Keratinocyte (primary cell): ENCODE data around the gene CDH13. TPM values are rescaled to one million over a fixed set of nuclear protein-coding genes. Genes with fewer than 3 reads are reported as not detected.

Experiments
- DNase-seq: peaks from one replicate; pipeline ENCODE4 v3.0.0-alpha.2; 2011; ENCODE audit warnings: low read depth, missing footprints, low spot score
- FAIRE-seq: peaks from 2 replicates; lab custom pipeline; 2011; peaks lifted over from hg19 to GRCh38; lab: Jason Lieb, UNC
- H2AFZ ChIP-seq: 2 replicates; pipeline ENCODE4 v1.6.0; 2012; ENCODE audit warnings: low read length, control low read depth, inconsistent platforms; ENCODE audit not compliant: control insufficient read depth
- H3K27ac ChIP-seq: 2 replicates; pipeline ENCODE4 v1.5.1; 2011; ENCODE audit warnings: low read length; ENCODE audit not compliant: control insufficient read depth, insufficient read depth
- H3K27me3 ChIP-seq: 3 replicates; pipeline ENCODE4 v1.6.0; 2011; ENCODE audit warnings: low read length; ENCODE audit not compliant: control insufficient read depth, insufficient read depth; ENCODE audit errors: extremely low read depth
- H3K36me3 ChIP-seq, 2 experiments: 2 replicates in 1 of 2; 3 replicates in 1 of 2; pipeline ENCODE4 v1.5.1; 2011; ENCODE audit warnings: low read length in 2 of 2, mild to moderate bottlenecking in 1 of 2; ENCODE audit not compliant: control insufficient read depth in 2 of 2, insufficient read depth in 2 of 2; ENCODE audit errors: extremely low read depth in 1 of 2
- H3K4me1 ChIP-seq: 3 replicates; pipeline ENCODE4 v1.5.1; 2011; ENCODE audit warnings: low read length; ENCODE audit not compliant: control insufficient read depth, insufficient read depth; ENCODE audit errors: extremely low read depth
- H3K4me2 ChIP-seq: 3 replicates; pipeline ENCODE4 v1.6.0; 2011; ENCODE audit warnings: low read depth, low read length; ENCODE audit not compliant: control insufficient read depth, insufficient read depth; ENCODE audit errors: extremely low read depth
- H3K4me3 ChIP-seq, 3 experiments: fragments of 200-600 bp in 1 of 3; sonication (generic) in 1 of 3; 2 replicates in 2 of 3; 3 replicates in 1 of 3; pipeline ENCODE4 v1.5.1; 2011 to 2016; ENCODE audit warnings: low read length in 3 of 3, mild to moderate bottlenecking in 3 of 3, control low read depth in 2 of 3, inconsistent platforms in 1 of 3, low read depth in 1 of 3, mixed read lengths in 1 of 3, mixed run types in 1 of 3, moderate library complexity in 1 of 3; ENCODE audit not compliant: control insufficient read depth in 2 of 3, insufficient read depth in 2 of 3; ENCODE audit errors: extremely low read depth in 1 of 3
- H3K79me2 ChIP-seq: 2 replicates; pipeline ENCODE4 v1.6.0; 2012; ENCODE audit warnings: low read length; ENCODE audit not compliant: control insufficient read depth, insufficient read depth
- H3K9ac ChIP-seq: 3 replicates; pipeline ENCODE4 v1.6.0; 2011; ENCODE audit warnings: low read length; ENCODE audit not compliant: control insufficient read depth, insufficient read depth; ENCODE audit errors: extremely low read depth
- H3K9me1 ChIP-seq: 3 replicates; pipeline ENCODE4 v1.6.0; 2011; ENCODE audit warnings: low read length; ENCODE audit not compliant: control insufficient read depth, insufficient read depth; ENCODE audit errors: extremely low read depth
- H3K9me3 ChIP-seq: 2 replicates; pipeline ENCODE4 v1.5.1; 2012; ENCODE audit warnings: low read depth, low read length; ENCODE audit not compliant: control insufficient read depth
- H4K20me1 ChIP-seq: 3 replicates; pipeline ENCODE4 v1.6.0; 2011; ENCODE audit warnings: low read length; ENCODE audit not compliant: control insufficient read depth, insufficient read depth; ENCODE audit errors: extremely low read depth
- CTCF ChIP-seq, 3 experiments: IDR thresholded peaks in 1 of 3; conservative IDR thresholded peaks in 1 of 3; optimal IDR thresholded peaks in 1 of 3; 2 replicates in 2 of 3; 3 replicates in 1 of 3; pipeline versions ENCODE3 to v1.5.1; 2011; ENCODE audit warnings: low read length in 3 of 3, mild to moderate bottlenecking in 3 of 3, moderate library complexity in 2 of 3, control low read depth in 1 of 3, inconsistent platforms in 1 of 3; ENCODE audit not compliant: insufficient read depth in 2 of 3; ENCODE audit errors: extremely low read depth in 1 of 3
- EZH2 ChIP-seq: IDR thresholded peaks from one replicate; pipeline ENCODE4 v1.6.1; 2012; ENCODE audit warnings: inconsistent platforms, mild to moderate bottlenecking, low read length, moderate library complexity
- dilution Hi-C: fragments of 300-500 bp; cut with MboI; formaldehyde crosslinking; loops from one replicate; pipeline ENCODE4 v1.7.0; 2020; ENCODE audit warnings: low sequenced_read_pairs; ENCODE audit not compliant: extremely low pct_ligation_motif_present
- polyA plus RNA-seq, 5 experiments: library from polyadenylated mRNA; depleted of rRNA in 3 of 5; stranded (reverse) in 3 of 5; stranded (forward) in 1 of 5; unstranded in 1 of 5; fragments of >200 nt; gene quantifications; 1 replicate in 1 of 5; 2 replicates in 3 of 5; 3 replicates in 1 of 5; pipeline versions ENCODE4 v1.2.1 to v1.2.3, GENCODE V29; 2011 to 2012; ENCODE audit warnings: missing spikeins in 2 of 5, low read depth in 1 of 5, low replicate concordance in 1 of 5

The CDH13 gene
- polyA plus RNA-seq, 1 donor (not counting 4 experiments of a cell fraction or from before 2014, with no cell fraction given), result 111 TPM

- H3K4me2 ChIP-seq, result no peak overlapping the region
- dilution Hi-C loops, result no loop called here
- peaks cover 3% of the 10 kb centered on the region for H3K9me3 ChIP-seq
- H3K9me1 ChIP-seq, result no peaks in the 10 kb centered on the region
- H3K36me3 ChIP-seq, result no peaks in the 10 kb centered on the region
- no peak overlapping the region for H3K27ac ChIP-seq
- H3K79me2 ChIP-seq, result no peaks in the 10 kb centered on the region
- H2AFZ ChIP-seq, result no peak overlapping the region
- no peak for TF ChIP-seq EZH2
- TF ChIP-seq CTCF (optimal IDR thresholded peaks at IDR 0.05 in 1 of 3, IDR thresholded peaks at IDR 0.05 in 1 of 3, conservative IDR thresholded peaks at IDR 0.05 in 1 of 3; ENCODE audit: extremely low read depth in 1 of 3, insufficient read depth in 2 of 3, low read length in 3 of 3), result no peak
- no peaks in the 10 kb centered on the region for H3K27me3 ChIP-seq
- no peak for DNase-seq
- no peak overlapping the region for H3K4me3 ChIP-seq
- H4K20me1 ChIP-seq, result no peaks in the 10 kb centered on the region
- FAIRE-seq, result no peak
- no peaks in the 10 kb centered on the region for H3K4me1 ChIP-seq
- no peak overlapping the region for H3K9ac ChIP-seq
Measured at GRCh38 chr16:83727751-83728352, 1101.1 kb downstream of the CDH13 start.

GRCh38 chr16:83728492-83728891 lies 1101.7 kb downstream of the CDH13 start:
- Histone ChIP-seq H3K79me2 (no peaks in the 10 kb centered on the region), H3K4me3 (no peak overlapping the region), H2AFZ (no peak overlapping the region), H3K27ac (no peak overlapping the region), H3K9ac (no peak overlapping the region), H4K20me1 (no peaks in the 10 kb centered on the region), H3K27me3 (no peaks in the 10 kb centered on the region), H3K9me3 (peaks cover 3% of the 10 kb centered on the region), H3K36me3 (no peaks in the 10 kb centered on the region), H3K9me1 (no peaks in the 10 kb centered on the region), H3K4me1 (no peaks in the 10 kb centered on the region), H3K4me2 (no peak overlapping the region)
- FAIRE-seq (no peak), DNase-seq (no peak)
- TF ChIP-seq CTCF (optimal IDR thresholded peaks at IDR 0.05 in 1 of 3, IDR thresholded peaks at IDR 0.05 in 1 of 3, conservative IDR thresholded peaks at IDR 0.05 in 1 of 3; ENCODE audit: extremely low read depth in 1 of 3, insufficient read depth in 2 of 3, low read length in 3 of 3) (no peak), EZH2 (no peak)
- dilution Hi-C loops, result no loop called here
